Hippocampal formation (tissue), 2 donors: ENCODE data around the gene CCDC142.
"Not testable (repeated sequence)": the region's sequence is repeated elsewhere in the genome, so short reads cannot be mapped to it uniquely, and the experiment has no call there.

ENCODE experiments used
- DNase-seq, 2 donors: peaks; one replicate each; lab custom pipeline; 2025; lab: John Stamatoyannopoulos, UW

The CCDC142 gene

GRCh38 chr2:74499267-74499939, 16.6 kb upstream of the CCDC142 start, which contains the start of gene LBX2:
Gene LBX2 (minus strand): TSS chr2:74499603. CDS start chr2:74499537, 66 bp downstream.
- DNase-seq: no peak

- no peak for DNase-seq
Observed at GRCh38 chr2:74498500-74499266, 15.9 kb upstream of the CCDC142 start.

- DNase-seq: no peak
Observed at GRCh38 chr2:74497777-74498499, 15.1 kb upstream of the CCDC142 start.

- DNase-seq: no peak
Observed at GRCh38 chr2:74496997-74497776, 14.4 kb upstream of the CCDC142 start.

- DNase-seq: no peak
Observed at GRCh38 chr2:74495440-74495839, 12.6 kb upstream of the CCDC142 start.

- DNase-seq: no peak
Observed at GRCh38 chr2:74493546-74493945, 10.7 kb upstream of the CCDC142 start.

GRCh38 chr2:74491648-74492544, 9.1 kb upstream of the CCDC142 start:
- no peak for DNase-seq

GRCh38 chr2:74489906-74490305, 7.1 kb upstream of the CCDC142 start:
- no peak for DNase-seq

GRCh38 chr2:74488643-74489481, 6.1 kb upstream of the CCDC142 start:
- DNase-seq: no peak

- no peak for DNase-seq
Observed at GRCh38 chr2:74486141-74486540, 3.3 kb upstream of the CCDC142 start.

GRCh38 chr2:74483675-74484164, 922 bp upstream of the CCDC142 start:
- DNase-seq: not testable (repeated sequence)

GRCh38 chr2:74481961-74482800, 617 bp downstream of the CCDC142 start:
- no peak for DNase-seq

- no peak for DNase-seq
Observed at GRCh38 chr2:74481431-74481830, 1.4 kb downstream of the CCDC142 start.

GRCh38 chr2:74474899-74475298, 7.9 kb downstream of the CCDC142 start:
- DNase-seq: no peak

- DNase-seq: no peak
Observed at GRCh38 chr2:74474481-74474880, 8.3 kb downstream of the CCDC142 start.

- DNase-seq: no peak
Observed at GRCh38 chr2:74472945-74473258, 9.9 kb downstream of the CCDC142 start.

- peak; percentile 85 to 90 for DNase-seq
Observed at GRCh38 chr2:74472086-74472944, 10.5 kb downstream of the CCDC142 start, which contains the start of gene MRPL53. Gene MRPL53 (minus strand): TSS chr2:74472680. CDS start chr2:74472660, 20 bp downstream.
